Measurements from ENCODE around the gene PRSS27.
"Not testable (repeated sequence)": the region's sequence is repeated elsewhere in the genome, so short reads cannot be mapped to it uniquely, and the experiment has no call there.

DNA sequence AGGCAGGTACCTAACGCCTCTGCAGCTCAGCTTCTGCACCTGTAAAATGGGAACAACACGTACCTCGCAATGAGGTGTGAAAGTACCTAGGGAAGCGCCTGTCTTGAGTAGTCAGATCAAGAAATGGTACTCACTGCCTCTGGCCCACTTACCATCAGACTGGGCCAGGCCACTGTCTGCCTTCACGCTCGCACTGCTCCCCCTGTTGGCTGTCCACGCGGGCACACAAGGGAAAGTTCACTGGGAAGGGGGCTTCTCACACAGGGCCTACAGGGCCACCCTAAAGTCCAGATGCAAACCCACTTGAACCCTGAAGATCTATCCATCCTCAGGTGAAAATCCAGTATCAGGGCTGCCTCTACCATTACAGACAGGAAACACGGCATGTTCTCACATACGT lies 48.8 kb downstream of the PRSS27 start:
- TF ChIP-seq, protein P1, sequence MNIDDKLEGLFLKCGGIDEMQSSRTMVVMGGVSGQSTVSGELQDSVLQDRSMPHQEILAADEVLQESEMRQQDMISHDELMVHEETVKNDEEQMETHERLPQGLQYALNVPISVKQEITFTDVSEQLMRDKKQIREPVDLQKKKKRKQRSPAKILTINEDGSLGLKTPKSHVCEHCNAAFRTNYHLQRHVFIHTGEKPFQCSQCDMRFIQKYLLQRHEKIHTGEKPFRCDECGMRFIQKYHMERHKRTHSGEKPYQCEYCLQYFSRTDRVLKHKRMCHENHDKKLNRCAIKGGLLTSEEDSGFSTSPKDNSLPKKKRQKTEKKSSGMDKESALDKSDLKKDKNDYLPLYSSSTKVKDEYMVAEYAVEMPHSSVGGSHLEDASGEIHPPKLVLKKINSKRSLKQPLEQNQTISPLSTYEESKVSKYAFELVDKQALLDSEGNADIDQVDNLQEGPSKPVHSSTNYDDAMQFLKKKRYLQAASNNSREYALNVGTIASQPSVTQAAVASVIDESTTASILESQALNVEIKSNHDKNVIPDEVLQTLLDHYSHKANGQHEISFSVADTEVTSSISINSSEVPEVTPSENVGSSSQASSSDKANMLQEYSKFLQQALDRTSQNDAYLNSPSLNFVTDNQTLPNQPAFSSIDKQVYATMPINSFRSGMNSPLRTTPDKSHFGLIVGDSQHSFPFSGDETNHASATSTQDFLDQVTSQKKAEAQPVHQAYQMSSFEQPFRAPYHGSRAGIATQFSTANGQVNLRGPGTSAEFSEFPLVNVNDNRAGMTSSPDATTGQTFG (tag by site-specific recombination; IDR thresholded peaks at IDR 0.05; ENCODE audit: borderline replicate concordance) = not testable (repeated sequence)
- not testable (repeated sequence) for TF ChIP-seq ZNF660 (tag by site-specific recombination; IDR thresholded peaks at IDR 0.05); CTCF (tag by site-specific recombination; IDR thresholded peaks at IDR 0.05); ZNF239 (tag by site-specific recombination; IDR thresholded peaks at IDR 0.05); TCF7L2 (IDR thresholded peaks at IDR 0.05; ENCODE audit: borderline replicate concordance, low read depth, low read length); KLF10 (tag by site-specific recombination; IDR thresholded peaks at IDR 0.05); ZNF529 (tag by site-specific recombination; IDR thresholded peaks at IDR 0.05; ENCODE audit: insufficient replicate concordance); ZNF560 (tag by site-specific recombination; IDR thresholded peaks at IDR 0.05; ENCODE audit: borderline replicate concordance); ZNF621 (tag by site-specific recombination; IDR thresholded peaks at IDR 0.05); YY1 (tag by site-specific recombination; IDR thresholded peaks at IDR 0.05); ZNF768 (tag by site-specific recombination; IDR thresholded peaks at IDR 0.05); ZNF174 (tag by site-specific recombination; IDR thresholded peaks at IDR 0.05)
- TF ChIP-seq, protein P2, sequence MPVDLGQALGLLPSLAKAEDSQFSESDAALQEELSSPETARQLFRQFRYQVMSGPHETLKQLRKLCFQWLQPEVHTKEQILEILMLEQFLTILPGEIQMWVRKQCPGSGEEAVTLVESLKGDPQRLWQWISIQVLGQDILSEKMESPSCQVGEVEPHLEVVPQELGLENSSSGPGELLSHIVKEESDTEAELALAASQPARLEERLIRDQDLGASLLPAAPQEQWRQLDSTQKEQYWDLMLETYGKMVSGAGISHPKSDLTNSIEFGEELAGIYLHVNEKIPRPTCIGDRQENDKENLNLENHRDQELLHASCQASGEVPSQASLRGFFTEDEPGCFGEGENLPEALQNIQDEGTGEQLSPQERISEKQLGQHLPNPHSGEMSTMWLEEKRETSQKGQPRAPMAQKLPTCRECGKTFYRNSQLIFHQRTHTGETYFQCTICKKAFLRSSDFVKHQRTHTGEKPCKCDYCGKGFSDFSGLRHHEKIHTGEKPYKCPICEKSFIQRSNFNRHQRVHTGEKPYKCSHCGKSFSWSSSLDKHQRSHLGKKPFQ (tag by site-specific recombination; IDR thresholded peaks at IDR 0.05) = not testable (repeated sequence)
